ENCODE measurements around the gene PDLIM3.
"Not testable (repeated sequence)": the region's sequence is repeated elsewhere in the genome, so short reads cannot be mapped to it uniquely, and the experiment has no call there.

The PDLIM3 gene

DNA sequence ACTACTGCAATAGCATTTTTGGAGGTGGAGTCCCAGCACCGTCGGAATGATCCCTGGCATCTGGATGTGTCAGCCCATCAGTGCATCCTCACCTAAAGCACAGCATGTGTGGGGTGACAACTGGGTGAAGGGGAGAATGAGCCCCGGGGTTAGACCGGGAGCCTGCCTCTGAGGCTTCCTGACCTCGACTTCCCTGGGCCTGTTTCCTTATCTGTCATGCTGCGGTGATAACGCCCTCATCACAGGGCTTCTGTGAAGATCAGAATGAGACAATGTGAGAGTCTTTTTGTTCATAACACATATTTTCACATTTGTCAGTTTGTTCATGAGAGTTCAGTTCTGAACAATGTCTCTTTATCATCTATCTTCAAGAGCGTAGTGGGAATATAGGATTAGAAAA lies 31.1 kb upstream of the PDLIM3 start:
- DNase-seq (ENCODE audit: low read depth in 1 of 2, low spot score in 1 of 2): no peak
- TF ChIP-seq JUND (IDR thresholded peaks at IDR 0.05; ENCODE audit: low read depth): no peak
- in situ Hi-C loops (cut with HindIII; ENCODE audit: low pct_unique_long_range_greater_than_20kb, low sequenced_read_pairs): no loop called here

DNA sequence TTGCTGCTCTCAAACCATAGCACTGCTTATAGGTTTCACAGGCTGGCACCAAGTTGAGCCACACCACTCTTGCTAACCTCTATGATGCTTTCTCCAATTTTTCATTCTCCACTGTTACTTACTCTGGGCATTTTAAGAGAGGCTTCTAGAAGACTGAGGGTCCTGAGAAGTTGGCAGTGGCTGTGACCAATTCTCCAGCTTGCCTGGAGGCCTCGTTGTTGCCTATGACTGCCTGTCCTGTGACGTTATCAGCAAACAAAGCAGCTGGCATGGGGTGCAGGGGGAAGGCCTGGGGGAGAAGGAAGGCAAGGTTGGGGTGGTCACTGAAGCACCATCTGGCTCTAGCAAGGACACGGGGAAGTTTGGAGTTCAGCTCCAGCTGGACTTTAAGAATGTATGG lies 30.4 kb upstream of the PDLIM3 start:
- no peak for DNase-seq (ENCODE audit: low read depth in 1 of 2, low spot score in 1 of 2)
- TF ChIP-seq JUND (IDR thresholded peaks at IDR 0.05; ENCODE audit: low read depth): no peak
- in situ Hi-C loops (cut with HindIII; ENCODE audit: low pct_unique_long_range_greater_than_20kb, low sequenced_read_pairs): no loop called here

GRCh38 chr4:185564349-185564748 lies 29.0 kb upstream of the PDLIM3 start:
- no peak for TF ChIP-seq JUND (IDR thresholded peaks at IDR 0.05; ENCODE audit: low read depth)
- in situ Hi-C loops (cut with HindIII; ENCODE audit: low pct_unique_long_range_greater_than_20kb, low sequenced_read_pairs): no loop called here
- no peak for DNase-seq (ENCODE audit: low read depth in 1 of 2, low spot score in 1 of 2)

GRCh38 chr4:185562531-185562930 lies 27.2 kb upstream of the PDLIM3 start:
- TF ChIP-seq JUND (IDR thresholded peaks at IDR 0.05; ENCODE audit: low read depth): no peak
- in situ Hi-C loops (cut with HindIII; ENCODE audit: low pct_unique_long_range_greater_than_20kb, low sequenced_read_pairs): no loop called here
- DNase-seq (ENCODE audit: low read depth in 1 of 2, low spot score in 1 of 2): no peak

- no peak for DNase-seq (ENCODE audit: low read depth in 1 of 2, low spot score in 1 of 2)
- TF ChIP-seq JUND (IDR thresholded peaks at IDR 0.05; ENCODE audit: low read depth): no peak
- in situ Hi-C loops (cut with HindIII; ENCODE audit: low pct_unique_long_range_greater_than_20kb, low sequenced_read_pairs): no loop called here
Measured at GRCh38 chr4:185560316-185560715, 25.0 kb upstream of the PDLIM3 start.

GRCh38 chr4:185559915-185560281 lies 24.6 kb upstream of the PDLIM3 start:
- peak in 1 of 2 experiments; percentile 23 for DNase-seq (ENCODE audit: low read depth in 1 of 2, low spot score in 1 of 2)
- no peak for TF ChIP-seq JUND (IDR thresholded peaks at IDR 0.05; ENCODE audit: low read depth)
- in situ Hi-C loops (cut with HindIII; ENCODE audit: low pct_unique_long_range_greater_than_20kb, low sequenced_read_pairs): no loop called here

DNA sequence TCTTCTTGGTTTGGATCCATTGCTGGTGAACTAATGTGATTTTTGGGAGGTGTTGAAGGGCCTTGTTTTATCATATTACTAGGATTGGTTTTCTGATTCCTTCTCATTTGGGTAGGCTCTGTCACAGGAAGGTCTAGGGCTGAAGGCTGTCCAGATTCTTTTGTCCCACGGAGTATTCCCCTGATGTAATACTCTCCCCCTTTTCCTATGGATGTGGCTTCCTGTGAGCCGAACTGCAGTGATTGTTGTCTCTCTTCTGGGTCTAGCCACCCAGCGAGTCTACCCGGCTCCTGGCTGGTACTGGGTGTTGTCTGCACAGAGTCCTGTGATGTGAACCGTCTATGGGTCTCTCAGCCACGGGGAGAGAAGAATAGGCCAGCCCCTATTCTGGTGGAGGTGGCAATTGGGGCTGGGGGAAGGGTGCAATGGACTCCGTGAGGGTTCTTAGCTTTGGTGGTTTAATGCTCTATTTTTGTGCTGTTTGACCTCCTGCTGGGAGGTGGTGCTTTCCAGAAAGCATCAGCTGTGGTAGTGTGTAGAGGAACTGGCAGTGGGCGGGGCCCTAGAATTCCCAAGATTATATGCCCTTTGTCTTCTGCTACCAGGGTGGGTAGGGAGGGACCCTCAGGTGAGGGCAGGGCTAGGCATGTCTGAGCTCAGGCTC lies 24.1 kb upstream of the PDLIM3 start:
- in situ Hi-C loops (cut with HindIII; ENCODE audit: low pct_unique_long_range_greater_than_20kb, low sequenced_read_pairs): not testable (repeated sequence)

DNA sequence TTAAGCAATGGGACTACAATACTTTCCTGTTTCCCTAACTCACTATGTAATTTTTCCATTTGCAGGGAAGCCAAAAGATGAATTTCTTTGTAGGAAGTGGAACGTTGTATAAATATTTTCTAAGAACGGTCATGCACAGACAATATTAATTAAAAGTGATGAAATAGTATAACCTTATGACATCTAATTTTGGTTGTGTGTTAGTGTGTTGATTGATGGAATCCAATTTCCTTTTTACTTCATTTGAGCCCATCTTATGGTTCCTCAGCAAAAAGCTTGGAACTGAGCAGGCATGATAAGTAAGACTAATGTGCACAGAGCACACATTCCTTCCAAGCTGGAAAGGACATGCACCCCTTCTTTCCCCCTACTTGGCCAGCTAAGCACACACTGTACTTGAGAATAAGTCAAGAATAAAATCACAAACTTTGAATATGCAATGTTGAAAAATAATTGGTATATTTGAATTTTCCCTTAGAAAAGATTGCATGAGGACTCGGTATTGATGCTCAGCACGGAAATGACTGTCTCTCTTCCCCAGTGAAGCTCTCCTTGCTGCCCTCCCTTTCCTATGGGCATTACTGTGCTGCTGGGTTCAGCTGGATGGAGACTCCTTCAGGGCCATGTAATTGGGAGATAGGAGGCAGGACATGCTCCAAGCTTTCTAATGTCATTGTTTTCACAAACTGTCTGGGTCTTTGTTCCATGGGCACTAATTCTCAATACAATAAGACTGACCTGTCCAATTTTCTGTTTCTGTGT lies 19.2 kb upstream of the PDLIM3 start:
- TF ChIP-seq JUND (IDR thresholded peaks at IDR 0.05; ENCODE audit: low read depth): no peak
- in situ Hi-C loops (cut with HindIII; ENCODE audit: low pct_unique_long_range_greater_than_20kb, low sequenced_read_pairs): no loop called here

More for the DNA sequence above, 24.1 kb upstream of the PDLIM3 start:
- DNase-seq (ENCODE audit: low read depth in 1 of 2, low spot score in 1 of 2): not testable (repeated sequence)

DNA sequence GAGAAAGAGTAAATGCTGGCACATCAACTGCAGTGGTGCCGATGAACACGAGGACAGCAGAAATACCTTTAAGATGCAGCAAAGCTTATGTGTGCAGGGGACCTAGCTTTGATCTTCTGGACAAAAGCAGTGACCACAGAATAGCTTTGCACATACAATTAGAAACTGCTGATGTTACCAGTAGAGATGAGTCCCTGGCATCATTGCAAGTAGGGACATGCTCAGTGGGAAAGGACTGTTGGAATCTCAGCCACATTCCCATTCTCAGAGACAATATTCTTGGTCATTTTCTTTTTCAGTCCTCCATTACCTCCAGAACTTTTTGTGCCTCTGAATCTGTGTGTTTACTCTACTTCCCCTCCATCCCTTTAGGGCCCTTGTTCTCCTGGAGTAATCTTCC lies 16.9 kb upstream of the PDLIM3 start:
- in situ Hi-C loops (cut with HindIII; ENCODE audit: low pct_unique_long_range_greater_than_20kb, low sequenced_read_pairs): no loop called here
- no peak for TF ChIP-seq JUND (IDR thresholded peaks at IDR 0.05; ENCODE audit: low read depth)
- DNase-seq (ENCODE audit: low read depth in 1 of 2, low spot score in 1 of 2): no peak

More for the DNA sequence above, 19.2 kb upstream of the PDLIM3 start:
- DNase-seq (ENCODE audit: low read depth in 1 of 2, low spot score in 1 of 2): no peak

GRCh38 chr4:185550933-185551332 lies 15.6 kb upstream of the PDLIM3 start:
- no peak for TF ChIP-seq JUND (IDR thresholded peaks at IDR 0.05; ENCODE audit: low read depth)
- in situ Hi-C loops (cut with HindIII; ENCODE audit: low pct_unique_long_range_greater_than_20kb, low sequenced_read_pairs): no loop called here

GRCh38 chr4:185549095-185549639 lies 13.9 kb upstream of the PDLIM3 start:
- TF ChIP-seq JUND (IDR thresholded peaks at IDR 0.05; ENCODE audit: low read depth): no peak
- in situ Hi-C loops (cut with HindIII; ENCODE audit: low pct_unique_long_range_greater_than_20kb, low sequenced_read_pairs): no loop called here
- no peak for DNase-seq (ENCODE audit: low read depth in 1 of 2, low spot score in 1 of 2)

More at GRCh38 chr4:185550933-185551332, 15.6 kb upstream of the PDLIM3 start:
- DNase-seq (ENCODE audit: low read depth in 1 of 2, low spot score in 1 of 2): no peak

- in situ Hi-C loops (cut with HindIII; ENCODE audit: low pct_unique_long_range_greater_than_20kb, low sequenced_read_pairs): no loop called here
- TF ChIP-seq JUND (IDR thresholded peaks at IDR 0.05; ENCODE audit: low read depth): no peak
Measured at GRCh38 chr4:185548587-185548986, 13.3 kb upstream of the PDLIM3 start.

GRCh38 chr4:185546335-185546734 lies 11.0 kb upstream of the PDLIM3 start:
- DNase-seq (ENCODE audit: low read depth in 1 of 2, low spot score in 1 of 2): no peak
- TF ChIP-seq JUND (IDR thresholded peaks at IDR 0.05; ENCODE audit: low read depth): no peak
- in situ Hi-C loops (cut with HindIII; ENCODE audit: low pct_unique_long_range_greater_than_20kb, low sequenced_read_pairs): no loop called here

More at GRCh38 chr4:185548587-185548986, 13.3 kb upstream of the PDLIM3 start:
- no peak for DNase-seq (ENCODE audit: low read depth in 1 of 2, low spot score in 1 of 2)

Measured in T47D (cell line).